CD14-positive monocyte (primary cell): Measurements from ENCODE around the gene TMEM126A. TPM values are rescaled to one million over a fixed set of nuclear protein-coding genes. Genes with fewer than 3 reads are reported as not detected.
A peak's percentile ranks its signal among the peaks of the same experiment; 100 is the strongest.
"Not testable (repeated sequence)": the region's sequence is repeated elsewhere in the genome, so short reads cannot be mapped to it uniquely, and the experiment has no call there.

ENCODE experiments used
- DNase-seq, 3 donors: peaks; one replicate each; pipeline ENCODE4 v3.0.0-alpha.2; 2011 to 2022
- H2AFZ ChIP-seq: 2 replicates; pipeline ENCODE4 v1.6.0; 2012; ENCODE audit warnings: mild to moderate bottlenecking, low read depth, low read length, inconsistent platforms; ENCODE audit not compliant: insufficient read depth, poor library complexity, severe bottlenecking
- H3K27ac ChIP-seq, 2 donors: 1 replicate in 1 of 2; 2 replicates in 1 of 2; pipeline ENCODE4 v1.5.1; 2012 to 2013; ENCODE audit warnings: low read length in 2 of 2, control low read depth in 1 of 2, inconsistent platforms in 1 of 2, low read depth in 1 of 2, mild to moderate bottlenecking in 1 of 2
- H3K27me3 ChIP-seq, 2 donors: one replicate each; pipeline versions ENCODE4 v1.6.0 to v1.6.1; 2011 to 2013; ENCODE audit warnings: low read length in 2 of 2; ENCODE audit not compliant: control insufficient read depth in 2 of 2, insufficient read depth in 2 of 2
- H3K36me3 ChIP-seq, 2 donors: replicated peaks in 1 of 2; 1 replicate in 1 of 2; 2 replicates in 1 of 2; pipeline versions ENCODE4 v1.5.1 to v1.6.1; 2012 to 2013; ENCODE audit warnings: low read length in 2 of 2, control low read depth in 1 of 2, inconsistent platforms in 1 of 2, mild to moderate bottlenecking in 1 of 2; ENCODE audit not compliant: insufficient read depth in 2 of 2, control insufficient read depth in 1 of 2
- H3K4me1 ChIP-seq, 2 donors: 1 replicate in 1 of 2; 2 replicates in 1 of 2; pipeline versions ENCODE4 v1.5.1 to v1.6.1; 2012 to 2013; ENCODE audit warnings: low read length in 2 of 2, control low read depth in 1 of 2, inconsistent platforms in 1 of 2, mild to moderate bottlenecking in 1 of 2, moderate library complexity in 1 of 2; ENCODE audit not compliant: insufficient read depth in 2 of 2, control insufficient read depth in 1 of 2
- H3K4me2 ChIP-seq: replicated peaks from 2 replicates; pipeline ENCODE3; 2012; ENCODE audit warnings: low read length, moderate library complexity, mild to moderate bottlenecking; ENCODE audit not compliant: poor library complexity, severe bottlenecking; ENCODE audit errors: extremely low read depth
- H3K4me3 ChIP-seq, 3 experiments: fragments of 200-600 bp in 1 of 3; sonication (generic) in 1 of 3; replicated peaks in 1 of 3; 1 replicate in 2 of 3; 2 replicates in 1 of 3; pipeline ENCODE4 v1.5.1; 2011 to 2013; ENCODE audit warnings: low read length in 3 of 3, mild to moderate bottlenecking in 3 of 3, control low read depth in 2 of 3, low read depth in 2 of 3, inconsistent platforms in 1 of 3, moderate library complexity in 1 of 3
- H3K79me2 ChIP-seq: 2 replicates; pipeline ENCODE4 v1.6.0; 2012; ENCODE audit warnings: mild to moderate bottlenecking, control low read depth, inconsistent platforms, low read length, moderate library complexity; ENCODE audit not compliant: insufficient read depth
- H3K9ac ChIP-seq: 2 replicates; pipeline ENCODE4 v1.6.0; 2017; ENCODE audit warnings: low read length, mild to moderate bottlenecking; ENCODE audit not compliant: insufficient read depth, poor library complexity, severe bottlenecking
- H3K9me3 ChIP-seq, 2 donors: replicated peaks in 1 of 2; 1 replicate in 1 of 2; 2 replicates in 1 of 2; pipeline versions ENCODE4 v1.5.1 to v1.6.1; 2012 to 2013; ENCODE audit warnings: low read length in 2 of 2, control low read depth in 1 of 2; ENCODE audit not compliant: control insufficient read depth in 1 of 2, insufficient read depth in 1 of 2
- H4K20me1 ChIP-seq: 2 replicates; pipeline ENCODE4 v1.6.0; 2012; ENCODE audit warnings: mild to moderate bottlenecking, low read length, control low read depth, moderate library complexity; ENCODE audit not compliant: insufficient read depth
- H3K27ac Mint-ChIP-seq, 7 donors: one replicate each; pipeline ENCODE4 v1.8.0; 2020; ENCODE audit warnings: mild to moderate bottlenecking in 7 of 7, mixed read lengths in 7 of 7, moderate library complexity in 6 of 7, inconsistent platforms in 2 of 7
- H3K27me3 Mint-ChIP-seq, 3 donors: one replicate each; pipeline ENCODE4 v1.8.0; 2021 to 2022; ENCODE audit warnings: low read depth in 3 of 3, mild to moderate bottlenecking in 3 of 3, mixed read lengths in 3 of 3, moderate library complexity in 3 of 3, inconsistent platforms in 1 of 3
- H3K36me3 Mint-ChIP-seq, 2 donors: one replicate each; pipeline ENCODE4 v1.8.0; 2020; ENCODE audit warnings: mixed read lengths in 2 of 2, inconsistent platforms in 1 of 2, mild to moderate bottlenecking in 1 of 2
- H3K4me1 Mint-ChIP-seq: one replicate; pipeline ENCODE4 v1.8.0; 2020; ENCODE audit warnings: mild to moderate bottlenecking, mixed read lengths
- H3K4me3 Mint-ChIP-seq, 2 donors: one replicate each; pipeline ENCODE4 v1.8.0; 2020; ENCODE audit warnings: mild to moderate bottlenecking in 2 of 2, mixed read lengths in 2 of 2, moderate library complexity in 1 of 2
- H3K9me3 Mint-ChIP-seq, 7 donors: one replicate each; pipeline ENCODE4 v1.8.0; 2020 to 2022; ENCODE audit warnings: mixed read lengths in 7 of 7, mild to moderate bottlenecking in 6 of 7, moderate library complexity in 6 of 7, inconsistent platforms in 2 of 7
- CTCF ChIP-seq: fragments of 200-600 bp; IDR thresholded peaks from one replicate; pipeline ENCODE4 v1.8.0; 2022; ENCODE audit warnings: antibody characterized with exemption, mild to moderate bottlenecking
- WGBS: methylation state at CpG from one replicate; pipeline ENCODE4 v1.1.5; 2013; ENCODE audit warnings: missing lambda C conversion rate; ENCODE audit not compliant: insufficient coverage; 5-methylcytosine and 5-hydroxymethylcytosine counted together
- intact Hi-C, 2 donors: fragments of 100-400 bp; cut with micrococcal nuclease; formaldehyde crosslinking; loops; one replicate each; pipeline versions ENCODE4 v1.15.0 to v1.15.1; 2023
- polyA plus RNA-seq, 3 donors: library from polyadenylated mRNA; depleted of rRNA in 1 of 3; unstranded in 2 of 3; stranded (reverse) in 1 of 3; fragments of 300-500 nt in 2 of 3; fragments of >200 nt in 1 of 3; fragmentation: Illumina TruSeq in 2 of 3; gene quantifications; 1 replicate in 2 of 3; 2 replicates in 1 of 3; pipeline ENCODE4 v1.2.3, GENCODE V29; 2012 to 2021

Gene TMEM126A
- polyA plus RNA-seq, 3 donors, result 23.9 to 71.3 (median 71.1) TPM

- TF ChIP-seq CTCF, result no peak
- Mint-ChIP-seq H3K4me1 (peaks cover 11% of the 10 kb centered on the region), H3K4me3 (no peak overlapping the region), H3K27me3 (peaks cover 0 to 3% (median 0%) of the 10 kb centered on the region in 3 donors), H3K27ac (peak overlapping the region in 1 of 7 donors; percentile 62), H3K9me3 (peaks cover 0 to 5% (median 3%) of the 10 kb centered on the region in 7 donors), H3K36me3 (no peaks in the 10 kb centered on the region)
- Histone ChIP-seq H3K9ac (no peak overlapping the region), H3K79me2 (no peaks in the 10 kb centered on the region), H3K27me3 (no peaks in the 10 kb centered on the region), H3K9me3 (peaks cover 0 to 4% of the 10 kb centered on the region in 2 donors), H3K4me1 (peaks cover 5 to 12% of the 10 kb centered on the region in 2 donors), H3K4me3 (no peak overlapping the region), H3K4me2 (no peak overlapping the region), H3K27ac (no peak overlapping the region), H3K36me3 (no peaks in the 10 kb centered on the region), H2AFZ (no peak overlapping the region), H4K20me1 (no peaks in the 10 kb centered on the region)
- DNase-seq, result peak in 2 of 3 donors; percentile 12 to 37
- WGBS, result no CpG with 5 or more reads among the region's 2 CpGs
- intact Hi-C loops, result no loop called here
Measured at GRCh38 chr11:85602526-85603213, 45.1 kb upstream of the TMEM126A start.

DNA sequence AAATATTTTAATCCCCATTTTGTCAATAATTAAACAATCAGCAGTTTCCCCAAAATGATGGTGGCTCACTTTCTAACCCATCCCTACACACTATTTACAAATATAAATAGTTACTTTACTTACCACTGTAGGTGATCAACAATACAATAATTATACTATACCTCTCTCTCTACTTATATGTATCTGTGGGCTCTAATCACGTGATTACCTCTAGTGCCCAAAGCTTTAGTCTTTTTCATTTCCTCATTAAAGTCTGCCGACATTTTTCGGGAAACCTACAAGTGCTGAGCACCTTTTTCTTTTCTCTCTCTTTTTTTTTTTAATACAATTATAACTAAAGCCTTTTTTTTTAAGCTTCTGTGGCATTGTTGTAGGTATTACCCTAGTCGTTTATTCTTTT, 44.5 kb upstream of the TMEM126A start:
- Mint-ChIP-seq H3K27ac (no peak overlapping the region), H3K27me3 (peaks cover 0 to 3% (median 0%) of the 10 kb centered on the region in 3 donors), H3K4me1 (peaks cover 11% of the 10 kb centered on the region), H3K9me3 (peaks cover 0 to 5% (median 3%) of the 10 kb centered on the region in 7 donors), H3K4me3 (no peak overlapping the region), H3K36me3 (no peaks in the 10 kb centered on the region)
- Histone ChIP-seq H3K4me2 (no peak overlapping the region), H3K36me3 (no peaks in the 10 kb centered on the region), H3K4me3 (no peak overlapping the region), H3K4me1 (peaks cover 5 to 12% of the 10 kb centered on the region in 2 donors), H3K27ac (no peak overlapping the region), H3K9ac (no peak overlapping the region), H3K79me2 (no peaks in the 10 kb centered on the region), H2AFZ (no peak overlapping the region), H4K20me1 (no peaks in the 10 kb centered on the region), H3K9me3 (peaks cover 0 to 4% of the 10 kb centered on the region in 2 donors), H3K27me3 (no peaks in the 10 kb centered on the region)
- no peak for DNase-seq
- no peak for TF ChIP-seq CTCF
- intact Hi-C loops, result no loop called here
- WGBS, result 50% methylated on average over 1 of the region's 4 CpGs

- H3K27me3 Mint-ChIP-seq, H3K27ac Mint-ChIP-seq, H3K27me3 ChIP-seq, H3K36me3 ChIP-seq, H3K4me3 Mint-ChIP-seq, H3K9me3 Mint-ChIP-seq, H3K4me3 ChIP-seq, DNase-seq, H3K9me3 ChIP-seq, H3K36me3 Mint-ChIP-seq, H3K4me1 Mint-ChIP-seq, H3K79me2 ChIP-seq, H2AFZ ChIP-seq, H3K27ac ChIP-seq, H4K20me1 ChIP-seq, intact Hi-C loops, H3K9ac ChIP-seq, H3K4me2 ChIP-seq: not testable (repeated sequence)
- no CpG with 5 or more reads among the region's 3 CpGs for WGBS
- H3K4me1 ChIP-seq, result peaks cover 5 to 12% of the 10 kb centered on the region in 2 donors
Measured at GRCh38 chr11:85606237-85606636, 41.5 kb upstream of the TMEM126A start.
